Liver (tissue), 9 donors: ENCODE results near the gene MYADML2. TPM values are rescaled to one million over a fixed set of nuclear protein-coding genes. Genes with fewer than 3 reads are reported as not detected.

Source experiments
- DNase-seq: peaks from one replicate; pipeline ENCODE4 v3.0.0-alpha.2; 2017; ENCODE audit warnings: low spot score
- H3K27ac ChIP-seq, 2 donors: one replicate each; pipeline ENCODE4 v1.7.0; 2013; ENCODE audit warnings: inconsistent platforms in 2 of 2, low read length in 2 of 2, control low read depth in 1 of 2, low read depth in 1 of 2, mild to moderate bottlenecking in 1 of 2
- H3K27me3 ChIP-seq, 4 donors: one replicate each; pipeline versions ENCODE4 v1.6.1 to v1.7.0; 2013; ENCODE audit warnings: low read length in 3 of 4, inconsistent platforms in 1 of 4, mild to moderate bottlenecking in 1 of 4, moderate library complexity in 1 of 4; ENCODE audit not compliant: control insufficient read depth in 4 of 4, insufficient read depth in 4 of 4
- H3K36me3 ChIP-seq, 4 donors: one replicate each; pipeline versions ENCODE4 v1.6.1 to v1.7.0; 2013; ENCODE audit warnings: low read length in 3 of 4, mild to moderate bottlenecking in 3 of 4, low read depth in 1 of 4, moderate library complexity in 1 of 4; ENCODE audit not compliant: control insufficient read depth in 4 of 4, insufficient read depth in 3 of 4
- H3K4me1 ChIP-seq, 4 donors: one replicate each; pipeline versions ENCODE4 v1.6.1 to v1.7.0; 2013; ENCODE audit warnings: low read length in 3 of 4, mild to moderate bottlenecking in 3 of 4, moderate library complexity in 1 of 4; ENCODE audit not compliant: control insufficient read depth in 4 of 4, insufficient read depth in 4 of 4
- H3K4me3 ChIP-seq, 3 donors: one replicate each; pipeline versions ENCODE4 v1.6.1 to v1.7.0; 2013; ENCODE audit warnings: low read length in 3 of 3, control low read depth in 1 of 3, low read depth in 1 of 3, mild to moderate bottlenecking in 1 of 3
- H3K9ac ChIP-seq, 2 donors: one replicate each; pipeline ENCODE4 v1.7.0; 2013; ENCODE audit warnings: low read length in 2 of 2, mild to moderate bottlenecking in 2 of 2, moderate library complexity in 2 of 2, control low read depth in 1 of 2, low read depth in 1 of 2
- H3K9me3 ChIP-seq, 4 donors: one replicate each; pipeline versions ENCODE4 v1.6.1 to v1.7.0; 2013; ENCODE audit warnings: low read length in 3 of 4; ENCODE audit not compliant: control insufficient read depth in 4 of 4
- ATF3 ChIP-seq: IDR thresholded peaks from 2 replicates; pipeline ENCODE4 v1.6.1; 2016; ENCODE audit warnings: antibody characterized with exemption
- CTCF ChIP-seq: fragments of 150-350 bp; IDR thresholded peaks from 2 replicates; pipeline ENCODE4 v1.5.1; 2017; ENCODE audit warnings: improper control_type of control experiment, low read depth, low read length; ENCODE audit not compliant: missing input control
- EGR1 ChIP-seq, 2 donors: IDR thresholded peaks; 2 replicates each; pipeline ENCODE4 v1.6.1; 2016 to 2018; ENCODE audit warnings: antibody characterized with exemption in 2 of 2, low read depth in 2 of 2
- FOXA1 ChIP-seq: IDR thresholded peaks from 2 replicates; pipeline ENCODE4 v1.6.1; 2016; ENCODE audit warnings: antibody characterized with exemption
- FOXA2 ChIP-seq: IDR thresholded peaks from 2 replicates; pipeline ENCODE4 v1.6.1; 2016; ENCODE audit warnings: antibody characterized with exemption
- GABPA ChIP-seq, 2 donors: IDR thresholded peaks in 1 of 2; conservative IDR thresholded peaks in 1 of 2; 2 replicates each; pipeline ENCODE4 v1.6.1; 2016; ENCODE audit warnings: antibody characterized with exemption in 2 of 2, mild to moderate bottlenecking in 1 of 2, moderate library complexity in 1 of 2
- HNF4A ChIP-seq, 2 donors: conservative IDR thresholded peaks; 2 replicates each; pipeline ENCODE4 v1.6.1; 2016; ENCODE audit warnings: antibody characterized with exemption in 2 of 2, mild to moderate bottlenecking in 2 of 2
- HNF4G ChIP-seq: IDR thresholded peaks from 2 replicates; pipeline ENCODE4 v1.6.1; 2016; ENCODE audit warnings: antibody characterized with exemption
- JUND ChIP-seq, 2 donors: IDR thresholded peaks; 2 replicates each; pipeline ENCODE4 v1.6.1; 2016; ENCODE audit warnings: antibody characterized with exemption in 2 of 2
- MAX ChIP-seq: IDR thresholded peaks from 2 replicates; pipeline ENCODE4 v1.6.1; 2016; ENCODE audit warnings: antibody characterized with exemption
- NR2F2 ChIP-seq: IDR thresholded peaks from 2 replicates; pipeline ENCODE4 v1.6.1; 2016; ENCODE audit warnings: antibody characterized with exemption
- RAD21 ChIP-seq, 2 donors: IDR thresholded peaks; 2 replicates each; pipeline ENCODE4 v1.6.1; 2016; ENCODE audit warnings: antibody characterized with exemption in 2 of 2, mild to moderate bottlenecking in 2 of 2
- REST ChIP-seq: IDR thresholded peaks from 2 replicates; pipeline ENCODE4 v1.6.1; 2016; ENCODE audit warnings: antibody characterized with exemption, mild to moderate bottlenecking
- RXRA ChIP-seq, 2 donors: IDR thresholded peaks; 2 replicates each; pipeline ENCODE4 v1.6.1; 2017 to 2018; ENCODE audit warnings: antibody characterized with exemption in 2 of 2, mild to moderate bottlenecking in 1 of 2
- SP1 ChIP-seq: IDR thresholded peaks from 2 replicates; pipeline ENCODE4 v1.6.1; 2018; ENCODE audit warnings: antibody characterized with exemption, mild to moderate bottlenecking
- TAF1 ChIP-seq: conservative IDR thresholded peaks from 2 replicates; pipeline ENCODE4 v1.6.1; 2016; ENCODE audit warnings: antibody characterized with exemption, mild to moderate bottlenecking
- YY1 ChIP-seq: IDR thresholded peaks from 2 replicates; pipeline ENCODE4 v1.6.1; 2016; ENCODE audit warnings: antibody characterized with exemption, mild to moderate bottlenecking
- ZBTB33 ChIP-seq: IDR thresholded peaks from 2 replicates; pipeline ENCODE4 v1.6.1; 2016; ENCODE audit warnings: antibody characterized with exemption
- WGBS: extraction: QIAGEN DNeasy Blood & Tissue Kit; methylation state at CpG from one replicate; pipeline ENCODE4 v1.1.7; 2013; 5-methylcytosine and 5-hydroxymethylcytosine counted together
- polyA plus RNA-seq, 2 donors: library from polyadenylated mRNA; stranded (reverse) in 1 of 2; unstranded in 1 of 2; fragments of 200-250 nt in 1 of 2; fragments of >200 nt in 1 of 2; fragmentation: Nextera tagmentation in 1 of 2; extraction: Ambion mirVana in 1 of 2; gene quantifications; one replicate each; pipeline versions ENCODE4 v1.2.1 to v1.2.3, GENCODE V29; 2013 to 2015
- total RNA-seq, 2 donors: library from RNA; depleted of rRNA; stranded (reverse); fragments of >200 nt; gene quantifications; one replicate each; pipeline ENCODE4 v1.2.3, GENCODE V29; 2014
- donor health status: healthy.
- donor health status: healthy.
- donor health status: healthy.
- donor health status: healthy.
- donor health status: healthy.

Gene MYADML2
- total and polyA plus RNA-seq, 4 donors = not detected

GRCh38 chr17:81928544-81929252, 18.3 kb downstream of the MYADML2 start:
- no peak for TF ChIP-seq NR2F2
- TF ChIP-seq SP1 = no peak
- TF ChIP-seq RXRA (IDR thresholded peaks at IDR 0.05) = no peak
- TF ChIP-seq TAF1 = no peak
- TF ChIP-seq MAX = no peak
- no peak for TF ChIP-seq HNF4G
- no peak for DNase-seq
- Histone ChIP-seq H3K4me3 (peak overlapping the region in 1 of 3 donors; percentile 93), H3K36me3 (no peaks in the 10 kb centered on the region), H3K27ac (no peak overlapping the region), H3K9ac (no peak overlapping the region), H3K9me3 (no peaks in the 10 kb centered on the region), H3K27me3 (no peaks in the 10 kb centered on the region), H3K4me1 (peaks cover 22 to 55% (median 33%) of the 10 kb centered on the region in 4 donors)
- 35% methylated on average over 44 of the region's 44 CpGs for WGBS

GRCh38 chr17:81927653-81928543, 19.1 kb downstream of the MYADML2 start, which contains the start of gene MAFG:
Gene MAFG (minus strand): TSS chr17:81927735. CDS start chr17:81923185, 4,550 bp downstream.
- peak within 1 kb of the TSS; percentile 55 to 86 for H3K9ac ChIP-seq
- no peaks in the 10 kb centered on the region for H3K9me3 ChIP-seq
- 1% methylated on average over 98 of the region's 98 CpGs for WGBS
- H3K4me1 ChIP-seq = peaks cover 23 to 62% (median 39%) of the 10 kb centered on the region in 4 donors
- peak; percentile 92 for DNase-seq
- H3K27ac ChIP-seq = peak within 1 kb of the TSS; percentile 91 to 96
- no peaks in the 10 kb centered on the region for H3K27me3 ChIP-seq
- peak within 1 kb of the TSS; percentile 63 to 93 (median 75) for H3K4me3 ChIP-seq
- H3K36me3 ChIP-seq = no peaks in the 10 kb centered on the region
- TF ChIP-seq MAX (no peak), SP1 (no peak), NR2F2 (no peak), GABPA (IDR thresholded peaks at IDR 0.05 in 1 of 2, conservative IDR thresholded peaks at IDR 0.05 in 1 of 2) (no peak), RXRA (IDR thresholded peaks at IDR 0.05) (no peak), YY1 (no peak), ZBTB33 (no peak), FOXA1 (no peak), HNF4G (no peak), FOXA2 (no peak), TAF1 (no peak), JUND (IDR thresholded peaks at IDR 0.05) (no peak), REST (no peak), CTCF (no peak), EGR1 (IDR thresholded peaks at IDR 0.05; ENCODE audit: low read depth in 2 of 2) (no peak), RAD21 (IDR thresholded peaks at IDR 0.05) (no peak), HNF4A (conservative IDR thresholded peaks at IDR 0.05) (no peak), ATF3 (no peak)
